ENCODE data around the gene PAX4.

DNA sequence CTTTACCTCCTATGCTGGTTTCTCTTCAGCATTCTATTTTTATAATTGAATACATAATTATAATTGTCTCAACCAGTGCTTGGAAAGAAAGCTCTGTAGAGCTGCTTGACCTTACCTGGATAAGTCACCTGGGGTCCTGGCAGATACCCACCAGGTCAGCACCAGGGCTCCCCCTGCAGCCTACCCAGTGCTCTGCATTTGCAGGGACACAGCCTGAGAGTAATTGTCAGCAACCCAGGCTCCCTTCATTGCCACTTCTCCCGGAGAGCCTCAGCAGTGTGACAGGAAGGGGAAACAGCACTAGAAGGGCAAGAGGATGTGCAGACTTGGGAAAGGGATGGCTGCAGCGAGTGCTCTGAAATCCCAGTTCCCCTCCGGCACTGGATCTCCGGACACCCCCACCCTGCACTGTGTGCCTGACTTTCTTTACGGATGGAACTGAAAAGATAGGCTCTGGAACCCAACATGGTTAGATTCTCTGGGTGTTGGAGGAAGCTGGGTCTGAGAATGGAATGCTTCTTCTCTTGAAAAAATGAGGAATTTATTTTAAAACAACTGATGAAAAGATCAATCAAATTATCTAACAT, 11.4 kb upstream of the PAX4 start:
- TF ChIP-seq, protein P1, sequence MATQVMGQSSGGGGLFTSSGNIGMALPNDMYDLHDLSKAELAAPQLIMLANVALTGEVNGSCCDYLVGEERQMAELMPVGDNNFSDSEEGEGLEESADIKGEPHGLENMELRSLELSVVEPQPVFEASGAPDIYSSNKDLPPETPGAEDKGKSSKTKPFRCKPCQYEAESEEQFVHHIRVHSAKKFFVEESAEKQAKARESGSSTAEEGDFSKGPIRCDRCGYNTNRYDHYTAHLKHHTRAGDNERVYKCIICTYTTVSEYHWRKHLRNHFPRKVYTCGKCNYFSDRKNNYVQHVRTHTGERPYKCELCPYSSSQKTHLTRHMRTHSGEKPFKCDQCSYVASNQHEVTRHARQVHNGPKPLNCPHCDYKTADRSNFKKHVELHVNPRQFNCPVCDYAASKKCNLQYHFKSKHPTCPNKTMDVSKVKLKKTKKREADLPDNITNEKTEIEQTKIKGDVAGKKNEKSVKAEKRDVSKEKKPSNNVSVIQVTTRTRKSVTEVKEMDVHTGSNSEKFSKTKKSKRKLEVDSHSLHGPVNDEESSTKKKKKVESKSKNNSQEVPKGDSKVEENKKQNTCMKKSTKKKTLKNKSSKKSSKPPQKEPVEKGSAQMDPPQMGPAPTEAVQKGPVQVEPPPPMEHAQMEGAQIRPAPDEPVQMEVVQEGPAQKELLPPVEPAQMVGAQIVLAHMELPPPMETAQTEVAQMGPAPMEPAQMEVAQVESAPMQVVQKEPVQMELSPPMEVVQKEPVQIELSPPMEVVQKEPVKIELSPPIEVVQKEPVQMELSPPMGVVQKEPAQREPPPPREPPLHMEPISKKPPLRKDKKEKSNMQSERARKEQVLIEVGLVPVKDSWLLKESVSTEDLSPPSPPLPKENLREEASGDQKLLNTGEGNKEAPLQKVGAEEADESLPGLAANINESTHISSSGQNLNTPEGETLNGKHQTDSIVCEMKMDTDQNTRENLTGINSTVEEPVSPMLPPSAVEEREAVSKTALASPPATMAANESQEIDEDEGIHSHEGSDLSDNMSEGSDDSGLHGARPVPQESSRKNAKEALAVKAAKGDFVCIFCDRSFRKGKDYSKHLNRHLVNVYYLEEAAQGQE (IDR thresholded peaks at IDR 0.05; ENCODE audit: low read depth) = no peak
- TF ChIP-seq YY1 (IDR thresholded peaks at IDR 0.05; ENCODE audit: low read depth) (no peak), EP300 (IDR thresholded peaks at IDR 0.05; ENCODE audit: borderline replicate concordance) (no peak)
- TF ChIP-seq, protein P2, sequence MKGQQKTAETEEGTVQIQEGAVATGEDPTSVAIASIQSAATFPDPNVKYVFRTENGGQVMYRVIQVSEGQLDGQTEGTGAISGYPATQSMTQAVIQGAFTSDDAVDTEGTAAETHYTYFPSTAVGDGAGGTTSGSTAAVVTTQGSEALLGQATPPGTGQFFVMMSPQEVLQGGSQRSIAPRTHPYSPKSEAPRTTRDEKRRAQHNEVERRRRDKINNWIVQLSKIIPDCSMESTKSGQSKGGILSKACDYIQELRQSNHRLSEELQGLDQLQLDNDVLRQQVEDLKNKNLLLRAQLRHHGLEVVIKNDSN (IDR thresholded peaks at IDR 0.05) = no peak
